HepG2 (cell line): ENCODE measurements around the gene ARHGAP19. TPM values are rescaled to one million over a fixed set of nuclear protein-coding genes. Genes with fewer than 3 reads are reported as not detected.

ENCODE experiments used
- CBFB ChIP-seq: sonication (generic); formaldehyde crosslinking; IDR thresholded peaks from 2 replicates; pipeline ENCODE4 v1.4.0; 2020; ENCODE audit warnings: missing genetic modification reagents
- GABPA ChIP-seq, 2 experiments: IDR thresholded peaks; 2 replicates each; pipeline ENCODE4 v1.6.1; 2011 to 2016; ENCODE audit warnings: low read depth in 2 of 2, low read length in 1 of 2, missing biosample characterization in 1 of 2, missing genetic modification characterization in 1 of 2
- GATAD1 ChIP-seq: IDR thresholded peaks from 2 replicates; pipeline ENCODE4 v1.6.1; 2016; ENCODE audit warnings: missing genetic modification reagents, missing compliant biosample characterization
- ZBTB4 ChIP-seq: sonication (generic); formaldehyde crosslinking; IDR thresholded peaks from 2 replicates; pipeline ENCODE4 v1.4.0; 2020; ENCODE audit warnings: missing genetic modification reagents, mild to moderate bottlenecking, borderline replicate concordance
- ZC3H13 ChIP-seq: sonication (generic); formaldehyde crosslinking; IDR thresholded peaks from 2 replicates; pipeline ENCODE4 v1.8.1; 2023; ENCODE audit warnings: mild to moderate bottlenecking, missing genetic modification reagents, moderate library complexity
- ZFYVE20 ChIP-seq: sonication (generic); formaldehyde crosslinking; IDR thresholded peaks from 2 replicates; pipeline ENCODE4 v1.8.0; 2023; ENCODE audit warnings: low read depth, mild to moderate bottlenecking, moderate library complexity, missing genetic modification reagents, borderline replicate concordance
- ZNF232 ChIP-seq: sonication (generic); formaldehyde crosslinking; IDR thresholded peaks from 2 replicates; pipeline ENCODE4 v1.4.0; 2020; ENCODE audit warnings: missing genetic modification reagents, borderline replicate concordance
- polyA plus RNA-seq, 8 experiments: library from polyadenylated mRNA; depleted of rRNA in 3 of 8; stranded (reverse) in 7 of 8; unstranded in 1 of 8; fragments of >200 nt; fragmentation: Illumina TruSeq in 4 of 8; extraction: Trizol in 4 of 8; gene quantifications; 2 replicates each; pipeline versions ENCODE4 v1.2.1 to v1.2.3, GENCODE V29; 2011 to 2016; ENCODE audit warnings: low read depth in 4 of 8, missing spikeins in 1 of 8, mixed read lengths in 1 of 8; ENCODE audit not compliant: insufficient read depth in 1 of 8
- total RNA-seq, 5 experiments: library from RNA; depleted of rRNA; stranded (reverse); fragments of >200 nt; fragmentation: Illumina TruSeq; extraction: Trizol; gene quantifications; 2 replicates each; pipeline ENCODE4 v1.2.3, GENCODE V29; 2016; ENCODE audit warnings: low read depth in 1 of 5
- TF ChIP-seq, protein P1 (sequence below): sonication (generic); formaldehyde crosslinking; IDR thresholded peaks from 2 replicates; pipeline ENCODE4 v1.5.1; 2020; ENCODE audit warnings: missing genetic modification reagents, mild to moderate bottlenecking, borderline replicate concordance
- TF ChIP-seq, protein P2 (sequence below): sonication (generic); formaldehyde crosslinking; IDR thresholded peaks from 2 replicates; pipeline ENCODE4 v1.4.0; 2020; ENCODE audit warnings: missing genetic modification reagents

ARHGAP19 gene
- total and polyA plus RNA-seq, 2 of the 13 experiments (the other 11 are each of a cell fraction or from before 2014, with no cell fraction given) = 7.6 to 10.0 TPM

DNA sequence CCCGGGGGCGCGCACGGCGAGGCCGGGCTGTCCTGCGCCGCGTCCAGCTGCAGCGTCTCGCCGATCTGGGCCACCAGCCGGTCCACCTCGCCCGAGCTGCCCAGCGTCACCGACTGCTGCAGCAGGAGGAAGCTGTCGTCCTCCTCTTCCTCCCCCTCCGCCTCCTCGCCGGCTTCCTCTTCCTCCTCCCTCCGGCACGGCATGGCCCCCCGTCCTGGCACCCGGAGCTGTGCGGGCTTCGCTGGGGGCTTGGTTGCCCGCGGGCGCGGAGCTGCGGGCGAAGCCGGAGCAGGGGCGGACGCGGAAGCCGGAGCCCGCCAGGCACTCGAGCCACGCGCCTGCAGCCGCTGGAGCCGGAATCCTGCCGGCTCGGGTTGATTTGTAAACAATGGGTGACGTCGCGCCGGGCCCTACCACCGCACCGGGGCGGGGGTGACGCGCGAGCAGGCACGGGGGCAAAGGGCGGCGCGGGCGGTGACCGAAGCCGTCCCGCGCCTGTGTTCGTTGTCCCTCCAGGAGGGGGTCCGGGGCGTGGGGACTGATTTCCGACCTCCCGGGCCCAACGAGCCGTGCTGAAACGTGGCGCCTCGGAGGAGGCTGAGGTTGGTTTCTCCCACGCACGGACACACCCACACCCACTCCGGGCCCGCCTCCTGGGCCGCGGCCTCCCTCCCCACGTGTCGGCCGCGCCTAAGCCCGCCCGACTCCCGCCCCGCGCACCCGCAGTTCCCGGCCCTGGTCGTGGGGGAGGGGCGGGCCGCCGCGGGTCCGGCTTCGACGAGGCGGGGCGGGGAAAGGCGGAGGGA is 42.1 kb upstream of the ARHGAP19 start, which contains the start of gene FRAT2 (continued):
- TF ChIP-seq, protein P1, sequence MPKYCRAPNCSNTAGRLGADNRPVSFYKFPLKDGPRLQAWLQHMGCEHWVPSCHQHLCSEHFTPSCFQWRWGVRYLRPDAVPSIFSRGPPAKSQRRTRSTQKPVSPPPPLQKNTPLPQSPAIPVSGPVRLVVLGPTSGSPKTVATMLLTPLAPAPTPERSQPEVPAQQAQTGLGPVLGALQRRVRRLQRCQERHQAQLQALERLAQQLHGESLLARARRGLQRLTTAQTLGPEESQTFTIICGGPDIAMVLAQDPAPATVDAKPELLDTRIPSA (CRISPR knock-in tag) = 0 out of 2 replicates have a peak, but pooled peaks have one; percentile 20
- TF ChIP-seq GABPA (IDR thresholded peaks at IDR 0.05; ENCODE audit: low read depth, low read length) (no peak), GABPA (CRISPR knock-in tag; IDR thresholded peaks at IDR 0.05; ENCODE audit: low read depth) (no peak), CBFB (CRISPR knock-in tag) (peak; percentile 88), ZC3H13 (peak; percentile 39; the same call in 1 of the 2 replicates), ZBTB4 (no peak; the same call in 1 of the 2 replicates), ZNF232 (CRISPR knock-in tag) (peak; percentile 66; the same call in 1 of the 2 replicates), GATAD1 (CRISPR knock-in tag) (peak; percentile 70), ZFYVE20 (no peak)
- TF ChIP-seq, protein P2, sequence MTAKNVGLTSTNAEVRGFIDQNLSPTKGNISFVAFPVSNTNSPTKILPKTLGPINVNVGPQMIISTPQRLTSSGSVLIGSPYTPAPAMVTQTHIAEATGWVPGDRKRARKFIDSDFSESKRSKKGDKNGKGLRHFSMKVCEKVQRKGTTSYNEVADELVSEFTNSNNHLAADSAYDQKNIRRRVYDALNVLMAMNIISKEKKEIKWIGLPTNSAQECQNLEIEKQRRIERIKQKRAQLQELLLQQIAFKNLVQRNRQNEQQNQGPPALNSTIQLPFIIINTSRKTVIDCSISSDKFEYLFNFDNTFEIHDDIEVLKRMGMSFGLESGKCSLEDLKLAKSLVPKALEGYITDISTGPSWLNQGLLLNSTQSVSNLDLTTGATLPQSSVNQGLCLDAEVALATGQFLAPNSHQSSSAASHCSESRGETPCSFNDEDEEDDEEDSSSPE (CRISPR knock-in tag) = peak; percentile 90
